HG02840 (cell line): ENCODE measurements around the gene TANGO6.
"Not testable (repeated sequence)": the region's sequence is repeated elsewhere in the genome, so short reads cannot be mapped to it uniquely, and the experiment has no call there.

Experiments used
- ATAC-seq: cut with Tn5 transposase; IDR thresholded peaks from one replicate; pipeline ENCODE4 v1.9.1; 2021; ENCODE audit warnings: mild to moderate bottlenecking, moderate library complexity, moderate number of reproducible peaks; ENCODE audit not compliant: unreplicated experiment, low FRiP score

TANGO6 gene

GRCh38 chr16:69048328-69049120, 205.2 kb downstream of the TANGO6 start:
- no peak for ATAC-seq

GRCh38 chr16:69049146-69049545, 205.8 kb downstream of the TANGO6 start:
- no peak for ATAC-seq

- ATAC-seq = no peak
Observed at GRCh38 chr16:69049603-69050375, 206.5 kb downstream of the TANGO6 start.

- ATAC-seq = not testable (repeated sequence)
Observed at GRCh38 chr16:69051517-69051830, 208.1 kb downstream of the TANGO6 start.

- no peak for ATAC-seq
Observed at GRCh38 chr16:69055008-69055407, 211.7 kb downstream of the TANGO6 start.

- no peak for ATAC-seq
Observed at GRCh38 chr16:69055980-69056379, 212.6 kb downstream of the TANGO6 start.

- no peak for ATAC-seq
Observed at GRCh38 chr16:69056421-69056820, 213.1 kb downstream of the TANGO6 start.

GRCh38 chr16:69057400-69058378, 214.4 kb downstream of the TANGO6 start:
- ATAC-seq = no peak

- not testable (repeated sequence) for ATAC-seq
Observed at GRCh38 chr16:69063491-69063890, 220.2 kb downstream of the TANGO6 start.

- no peak for ATAC-seq
Observed at GRCh38 chr16:69064124-69064763, 220.9 kb downstream of the TANGO6 start.

- ATAC-seq = no peak
Observed at GRCh38 chr16:69064764-69065313, 221.5 kb downstream of the TANGO6 start.

- ATAC-seq = no peak
Observed at GRCh38 chr16:69069504-69069903, 226.2 kb downstream of the TANGO6 start.

- ATAC-seq = no peak
Observed at GRCh38 chr16:69071036-69071435, 227.7 kb downstream of the TANGO6 start.

GRCh38 chr16:69072640-69072974, 229.3 kb downstream of the TANGO6 start:
- no peak for ATAC-seq

- ATAC-seq = no peak
Observed at GRCh38 chr16:69073181-69073702, 229.9 kb downstream of the TANGO6 start.

GRCh38 chr16:69077251-69077650, 233.9 kb downstream of the TANGO6 start:
- ATAC-seq = no peak

GRCh38 chr16:69078073-69078472, 234.7 kb downstream of the TANGO6 start:
- ATAC-seq = no peak

- no peak for ATAC-seq
Observed at GRCh38 chr16:69079697-69080096, 236.4 kb downstream of the TANGO6 start.

- no peak for ATAC-seq
Observed at GRCh38 chr16:69083306-69083941, 240.1 kb downstream of the TANGO6 start.
